NCI-H774 (cell line): ENCODE measurements around the gene GLIS1.

Experiments used
- DNase-seq: peaks from one replicate; lab custom pipeline; 2025; lab: John Stamatoyannopoulos, UW

The GLIS1 gene

DNA sequence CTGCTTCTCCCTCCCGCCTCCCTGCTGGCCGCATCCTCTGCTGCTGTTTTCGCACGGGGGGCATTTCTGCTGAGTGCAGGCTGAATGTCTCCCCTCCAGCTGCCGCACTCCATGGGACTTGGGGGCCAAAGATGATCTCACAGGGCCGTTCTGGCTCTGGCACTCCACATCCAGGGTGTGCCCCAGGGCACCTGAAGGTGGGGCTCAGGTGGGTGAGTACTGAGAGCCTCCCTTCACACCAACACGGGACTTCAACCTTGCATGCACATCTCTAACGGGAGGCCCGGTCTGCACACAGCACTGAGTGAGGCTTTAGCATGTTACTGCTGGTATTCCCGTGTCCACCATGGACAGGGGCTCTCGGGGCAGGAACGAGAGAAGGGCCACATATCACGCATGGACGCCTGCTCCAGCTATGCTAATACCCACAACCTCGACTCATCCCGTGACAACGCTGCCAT, 190.9 kb downstream of the GLIS1 start:
- no peak for DNase-seq

GRCh38 chr1:53547231-53547790, 191.7 kb downstream of the GLIS1 start:
- DNase-seq: no peak

DNA sequence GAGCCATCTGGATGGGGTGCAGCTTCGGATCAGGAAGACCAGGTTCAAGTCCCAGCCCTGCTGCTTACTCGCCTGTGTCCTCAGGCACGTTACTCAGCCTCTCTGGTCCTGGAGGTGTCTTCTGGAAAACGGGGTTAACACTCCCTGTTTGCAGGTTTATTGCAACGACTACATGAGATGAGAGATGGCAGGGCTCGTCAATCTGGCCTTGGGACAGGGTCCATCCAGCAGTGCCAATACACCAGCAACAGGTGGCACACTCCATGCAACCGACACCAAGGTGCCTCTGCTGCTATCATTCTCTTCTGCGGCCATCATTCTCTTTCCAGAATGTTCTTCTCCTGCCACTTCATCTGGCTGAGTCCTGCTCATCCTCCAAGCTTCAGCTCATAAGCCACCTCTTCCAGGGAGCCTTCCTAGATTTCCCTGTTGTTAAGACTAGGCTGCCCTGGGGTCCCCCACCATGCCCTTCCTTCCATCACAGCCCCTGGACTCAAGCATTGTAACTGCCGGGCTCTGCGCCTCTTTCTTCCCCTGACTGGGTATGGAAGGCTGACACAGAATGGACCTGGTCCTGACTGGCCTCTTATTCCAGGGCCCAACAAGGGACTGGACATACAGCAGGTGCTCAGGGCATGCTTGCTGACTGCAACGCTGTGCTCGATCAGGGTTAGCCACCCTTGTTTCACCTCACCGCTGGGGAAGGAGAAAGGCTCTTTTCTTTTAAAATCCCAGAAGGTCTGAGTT, 192.4 kb downstream of the GLIS1 start:
- DNase-seq: no peak

GRCh38 chr1:53545663-53546408, 193.1 kb downstream of the GLIS1 start:
- no peak for DNase-seq

DNA sequence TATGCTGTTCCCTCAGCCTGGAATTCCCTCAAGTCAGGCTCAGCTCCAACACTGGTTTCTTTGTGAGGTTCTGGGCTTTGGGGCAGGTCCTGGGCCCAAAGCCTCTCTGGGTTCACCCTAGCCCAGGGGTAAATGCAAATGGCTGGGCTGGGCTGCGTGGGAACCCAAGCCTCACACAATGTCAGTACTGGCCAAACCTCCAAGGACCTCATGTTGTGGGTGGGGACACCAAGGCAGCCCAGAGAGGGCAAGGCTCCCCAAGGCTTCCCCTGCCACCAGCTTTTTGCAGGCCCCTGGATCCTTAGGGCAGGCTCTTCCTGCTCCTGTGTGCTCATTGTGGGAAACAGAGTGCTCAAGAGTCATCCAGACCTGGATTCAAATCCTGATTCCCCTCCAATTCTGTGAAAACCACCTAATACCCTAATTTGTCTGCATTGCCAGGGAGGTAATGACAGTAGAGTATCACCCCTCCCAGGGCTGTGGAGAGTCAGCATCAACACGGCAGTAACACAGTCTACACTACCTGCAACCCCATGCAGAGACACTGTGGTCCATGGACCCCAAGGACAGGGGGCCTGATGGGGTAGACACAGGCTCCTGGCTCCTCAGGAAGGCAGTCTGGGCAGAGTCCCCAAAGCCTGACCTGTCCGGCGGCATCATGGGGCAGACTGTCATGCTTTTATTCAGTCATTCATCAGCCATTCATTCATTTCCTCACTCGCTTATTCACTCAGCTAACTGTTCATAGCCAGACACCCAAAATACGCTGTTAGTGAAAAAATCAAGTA, 194.0 kb downstream of the GLIS1 start:
- DNase-seq: no peak

DNA sequence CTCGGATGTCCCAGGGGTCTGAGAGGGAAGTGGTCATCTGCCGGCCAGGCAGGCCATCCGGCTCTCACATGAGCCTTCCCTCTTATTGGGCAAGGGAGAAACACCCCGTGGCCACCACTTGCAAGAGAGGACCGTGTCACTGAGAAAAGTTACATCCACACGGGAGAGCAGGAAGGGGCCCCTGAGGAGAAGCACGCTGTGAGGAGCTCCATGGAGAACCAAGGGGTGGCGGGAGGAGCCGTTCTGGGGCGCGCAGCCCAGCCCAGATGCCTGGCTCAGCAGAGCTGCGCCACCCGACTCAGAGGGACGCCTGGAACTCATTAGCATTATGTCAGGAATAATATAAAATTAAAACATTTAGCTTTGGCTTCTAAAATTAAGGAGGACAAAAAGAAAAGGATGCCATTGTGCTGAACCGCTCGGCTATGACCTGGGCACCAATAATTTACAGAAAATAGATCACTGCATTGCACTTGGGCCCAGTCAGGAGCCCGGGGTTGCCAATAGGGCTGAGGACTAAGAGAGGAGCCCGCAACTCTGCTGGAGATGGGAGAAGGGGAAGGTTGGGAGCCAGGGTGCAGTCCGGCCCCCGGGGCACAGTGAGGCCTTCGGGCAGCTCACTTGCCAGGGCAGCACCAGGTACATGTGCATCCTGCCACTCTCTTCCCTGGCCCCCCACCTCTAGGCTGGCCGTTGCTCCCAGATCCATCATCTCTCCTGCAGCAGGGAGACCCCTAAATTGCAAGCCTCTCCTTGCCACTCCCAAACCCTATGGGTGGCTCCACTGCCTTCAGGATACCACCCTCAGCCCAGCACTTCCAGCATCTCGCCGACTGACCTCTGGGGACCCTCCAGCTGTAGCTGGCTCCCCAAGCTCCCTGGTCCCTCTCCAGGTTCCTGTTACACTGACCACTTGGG, 194.9 kb downstream of the GLIS1 start:
- no peak for DNase-seq

GRCh38 chr1:53543130-53543777, 195.7 kb downstream of the GLIS1 start:
- DNase-seq: no peak

- DNase-seq: no peak
These were observed 196.4 kb downstream of the GLIS1 start for GRCh38 chr1:53542551-53542950.

GRCh38 chr1:53541761-53542550, 197.0 kb downstream of the GLIS1 start:
- no peak for DNase-seq

DNA sequence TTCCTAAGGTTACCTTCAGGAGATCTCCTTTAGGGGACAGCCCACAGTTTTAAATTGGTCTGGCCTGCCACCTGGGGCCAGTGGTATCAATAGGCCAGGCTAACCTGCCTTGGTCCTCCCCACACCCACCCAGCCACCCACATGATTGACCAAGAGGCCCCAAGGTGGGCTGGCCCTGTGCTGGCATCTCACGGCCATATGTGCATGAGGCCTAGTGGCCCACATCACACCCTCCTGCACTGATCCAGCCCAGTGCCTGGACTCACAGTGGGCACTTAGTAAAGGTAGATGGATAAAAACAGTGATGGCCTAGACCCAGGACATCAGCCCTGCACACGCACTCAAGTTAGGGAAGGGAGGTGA, 197.7 kb downstream of the GLIS1 start:
- no peak for DNase-seq

- no peak for DNase-seq
These were observed 198.2 kb downstream of the GLIS1 start for GRCh38 chr1:53540604-53541262.

DNA sequence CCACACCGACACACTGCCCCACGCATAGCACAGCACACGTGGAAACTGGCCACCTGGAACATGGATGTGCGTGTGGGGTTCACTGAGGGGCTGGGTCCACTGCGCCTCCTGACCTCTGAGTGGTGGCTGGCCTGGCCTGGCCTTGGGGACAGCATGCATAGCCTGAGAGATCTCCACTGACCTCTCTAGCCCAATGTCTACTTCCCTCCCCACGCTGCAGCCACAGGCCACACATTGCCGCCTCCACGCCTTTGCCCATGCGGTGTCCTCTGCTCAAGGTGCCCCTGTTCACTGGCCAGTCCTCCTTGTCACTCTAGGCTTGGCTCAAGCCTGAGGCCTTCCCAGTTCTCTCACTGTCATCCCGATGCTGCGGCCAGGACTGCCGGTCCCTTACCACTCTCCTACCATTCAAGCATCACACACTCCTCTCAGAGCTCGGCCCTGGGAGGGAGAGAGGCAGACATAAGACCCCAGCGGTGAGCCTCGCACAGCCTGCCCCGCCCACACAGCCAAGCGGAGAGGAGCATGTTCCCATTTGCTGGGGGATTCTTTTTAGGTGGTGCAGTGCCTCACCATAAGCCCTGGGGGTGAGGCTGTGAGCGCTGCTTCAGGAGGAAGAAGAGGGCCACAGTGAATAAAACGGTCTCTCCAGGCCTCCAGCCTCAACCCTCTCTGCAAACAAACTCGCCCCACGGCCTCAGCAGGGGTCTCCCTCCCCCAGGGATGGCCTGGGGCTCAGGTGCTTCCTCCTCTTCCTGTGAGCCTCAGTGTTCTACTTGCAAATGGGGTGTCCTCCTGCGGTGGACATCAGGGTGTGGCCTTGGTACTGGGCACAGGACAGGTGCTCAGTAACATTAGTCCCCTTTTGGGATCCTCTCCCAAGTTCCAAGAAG, 199.0 kb downstream of the GLIS1 start:
- DNase-seq: no peak

DNA sequence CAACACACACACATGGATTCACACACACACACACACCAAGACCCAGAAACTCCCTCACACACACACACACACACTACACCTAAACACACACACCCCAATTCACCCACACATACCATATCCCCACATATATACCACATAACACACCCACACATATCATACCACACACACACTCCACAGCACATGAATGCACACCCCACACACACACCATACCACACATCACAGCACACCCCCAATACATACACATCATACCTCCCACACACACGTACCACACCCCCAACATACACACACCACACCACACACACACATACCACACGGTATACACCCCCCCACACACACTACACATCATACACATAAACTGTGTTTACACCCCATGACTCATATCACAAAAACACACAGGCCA, 199.7 kb downstream of the GLIS1 start:
- no peak for DNase-seq

GRCh38 chr1:53536606-53537005, 202.4 kb downstream of the GLIS1 start:
- no peak for DNase-seq

DNA sequence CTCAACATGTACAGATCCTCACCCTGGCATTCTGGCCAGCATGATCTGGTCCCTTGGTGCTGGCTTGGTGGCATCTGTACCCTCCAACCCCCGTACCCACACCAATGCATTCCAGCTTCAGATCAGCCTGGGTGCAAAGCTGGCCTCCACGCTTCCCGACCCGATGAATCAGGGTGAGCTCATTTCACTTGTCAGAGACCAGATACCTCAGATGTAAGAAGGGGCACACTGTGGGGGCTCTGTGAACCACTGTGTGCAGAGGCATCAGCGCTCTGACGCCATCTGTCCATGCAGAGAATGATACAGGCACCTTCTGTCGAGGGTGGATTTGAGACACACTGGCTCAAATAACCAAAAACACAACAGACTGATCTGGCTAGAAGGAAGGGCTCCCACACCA, 203.1 kb downstream of the GLIS1 start:
- DNase-seq: no peak

DNA sequence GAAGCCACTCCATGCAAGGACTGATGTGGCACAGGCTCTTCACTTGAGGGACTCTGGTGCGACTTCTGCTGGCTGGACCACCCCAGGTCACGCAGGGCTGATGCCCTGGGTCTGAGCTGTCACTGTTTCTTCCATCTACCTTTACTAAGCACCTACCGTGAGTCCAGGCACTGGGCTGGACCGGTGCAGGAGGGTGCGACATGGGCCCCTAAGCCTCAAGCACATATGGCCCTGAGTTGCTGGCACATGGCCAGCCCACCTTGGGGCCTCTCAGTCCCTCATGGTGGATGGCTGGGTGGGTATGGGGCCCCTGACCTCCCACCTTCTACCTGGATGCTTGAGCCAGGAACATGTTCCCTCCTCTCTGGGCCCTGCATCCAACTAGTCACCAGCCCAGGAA, 203.7 kb downstream of the GLIS1 start:
- DNase-seq: no peak

DNA sequence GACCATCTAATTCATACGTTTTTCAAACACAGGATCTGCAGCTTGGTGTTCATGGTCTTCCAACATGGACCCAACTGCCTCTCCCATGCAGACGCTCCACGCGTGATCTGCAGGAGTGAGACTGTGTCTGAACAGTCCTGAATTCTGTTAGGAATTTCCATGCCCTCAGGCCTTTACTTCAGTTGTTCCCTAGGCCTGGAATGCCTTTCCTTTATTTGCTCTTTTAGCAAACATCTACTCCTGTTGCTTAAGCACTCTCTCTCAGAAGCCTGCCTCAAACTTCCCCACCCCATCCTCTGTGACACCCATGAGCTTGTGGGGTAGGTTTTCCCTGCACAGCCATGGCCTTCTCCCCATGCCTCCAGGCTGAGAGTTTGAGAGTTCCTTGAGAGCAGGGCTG, 206.1 kb downstream of the GLIS1 start:
- no peak for DNase-seq

GRCh38 chr1:53532377-53532776, 206.6 kb downstream of the GLIS1 start:
- no peak for DNase-seq
